HCT116 (cell line): ENCODE data around the gene TEKT5.

ENCODE experiments used
- CTCF ChIP-seq, 3 experiments: fragments of 200-600 bp in 1 of 3; sonication (generic) in 1 of 3; IDR thresholded peaks in 2 of 3; conservative IDR thresholded peaks in 1 of 3; 2 replicates each; pipeline ENCODE4 v1.5.1; 2012 to 2017; ENCODE audit warnings: low read depth in 2 of 3, low read length in 2 of 3, antibody characterized with exemption in 1 of 3, borderline replicate concordance in 1 of 3, control low read depth in 1 of 3, mild to moderate bottlenecking in 1 of 3, mixed read lengths in 1 of 3, mixed run types in 1 of 3, moderate library complexity in 1 of 3; ENCODE audit not compliant: insufficient read depth in 1 of 3
- EZH2 ChIP-seq: fragments of 200-600 bp; sonication (generic); IDR thresholded peaks from 2 replicates; pipeline ENCODE4 v1.6.1; 2017; ENCODE audit warnings: antibody characterized with exemption, mixed run types
- POLR2A ChIP-seq: IDR thresholded peaks from 2 replicates; pipeline ENCODE4 v1.7.0; 2011; ENCODE audit warnings: borderline replicate concordance; ENCODE audit not compliant: insufficient read depth, insufficient read length; ENCODE audit errors: extremely low read depth
- POLR2AphosphoS5 ChIP-seq: IDR thresholded peaks from 2 replicates; pipeline ENCODE4 v1.6.1; 2011; ENCODE audit warnings: mild to moderate bottlenecking, low read depth, low read length, moderate library complexity
- RAD21 ChIP-seq: IDR thresholded peaks from 2 replicates; pipeline ENCODE4 v1.6.1; 2012; ENCODE audit warnings: low read depth, mild to moderate bottlenecking
- SP1 ChIP-seq: IDR thresholded peaks from 2 replicates; pipeline ENCODE4 v1.6.1; 2012; ENCODE audit warnings: low read depth
- ZNF274 ChIP-seq: fragments of 200-500 bp; sonication (Bioruptor generic); IDR thresholded peaks from 2 replicates; pipeline ENCODE4 v1.6.1; 2014; ENCODE audit warnings: mild to moderate bottlenecking, low read depth, low read length, inconsistent platforms

- TF ChIP-seq CTCF (IDR thresholded peaks at IDR 0.05 in 2 of 3, conservative IDR thresholded peaks at IDR 0.05 in 1 of 3; ENCODE audit: borderline replicate concordance in 1 of 3, insufficient read depth in 1 of 3, low read depth in 2 of 3, low read length in 2 of 3) (no peak), POLR2AphosphoS5 (no peak), RAD21 (no peak), SP1 (no peak), ZNF274 (no peak), EZH2 (no peak), POLR2A (no peak)
Measured at GRCh38 chr16:10618710-10619209, 76.0 kb downstream of the TEKT5 start.
